GM12878 (cell line): ENCODE measurements around the gene ARFGAP2. TPM values are rescaled to one million over a fixed set of nuclear protein-coding genes. Genes with fewer than 3 reads are reported as not detected.

Source experiments
- ATAC-seq: fragments of 200-7000 bp; cut with Tn5 transposase; 3 replicates; pipeline ENCODE4 v1.9.1; 2020; ENCODE audit warnings: mild to moderate bottlenecking, moderate library complexity
- BruUV-seq: library from RNA; stranded (reverse); fragments of 400-500 nt; replicated peaks from 2 replicates; lab custom pipeline; 2021; lab: Mats Ljungman, UMichigan
- CTCF ChIA-PET: fragments of 300-600 bp; sonication (Branson Sonifier 250); formaldehyde crosslinking; extraction: SDS; loops from one replicate; lab custom pipeline; 2021; ENCODE audit warnings: inconsistent platforms; lab: Yijun Ruan, JAX
- POLR2A ChIA-PET: fragments of 350-600 bp; formaldehyde crosslinking; extraction: SDS; loops from one replicate; lab custom pipeline; 2021; ENCODE audit warnings: inconsistent platforms; lab: Charles Lee
- RAD21 ChIA-PET: fragments of 300-600 bp; sonication (Branson Sonifier 250); formaldehyde crosslinking; loops from one replicate; lab custom pipeline; 2023; ENCODE audit warnings: antibody characterized with exemption; ENCODE audit not compliant: unreplicated experiment; lab: Charles Lee
- SMC1A ChIA-PET: fragments of 300-600 bp; sonication (Branson Sonifier 250); formaldehyde crosslinking; loops from one replicate; lab custom pipeline; 2023; ENCODE audit not compliant: unreplicated experiment, uncharacterized antibody; lab: Charles Lee
- DNase-seq: peaks from one replicate; pipeline ENCODE4 v3.0.0-alpha.2; 2011; ENCODE audit warnings: low read depth, low spot score
- FAIRE-seq: peaks from 3 replicates; lab custom pipeline; 2011; peaks lifted over from hg19 to GRCh38; lab: Jason Lieb, UNC
- H2AFZ ChIP-seq: 2 replicates; pipeline ENCODE4 v1.6.0; 2011; ENCODE audit warnings: low read depth, low read length, control low read depth; ENCODE audit not compliant: control insufficient read depth
- H3K27ac ChIP-seq: 2 replicates; pipeline ENCODE4 v1.5.1; 2011; ENCODE audit warnings: control low read depth; ENCODE audit not compliant: control insufficient read depth, insufficient read depth
- H3K27me3 ChIP-seq, 2 experiments: replicated peaks in 1 of 2; 2 replicates each; pipeline versions ENCODE4 v1.6.0 to v1.6.1; 2011; ENCODE audit warnings: low read length in 1 of 2; ENCODE audit not compliant: control insufficient read depth in 2 of 2, insufficient read depth in 2 of 2
- H3K36me3 ChIP-seq, 2 experiments: 2 replicates each; pipeline ENCODE4 v1.5.1; 2011; ENCODE audit warnings: low read length in 1 of 2; ENCODE audit not compliant: control insufficient read depth in 2 of 2, insufficient read depth in 2 of 2
- H3K4me1 ChIP-seq: 2 replicates; pipeline ENCODE4 v1.6.1; 2011; ENCODE audit warnings: mild to moderate bottlenecking, low read length, moderate library complexity, mixed read lengths; ENCODE audit not compliant: control insufficient read depth, insufficient read depth
- H3K4me2 ChIP-seq: 2 replicates; pipeline ENCODE4 v1.6.0; 2011; ENCODE audit warnings: control low read depth; ENCODE audit not compliant: control insufficient read depth, insufficient read depth
- H3K4me3 ChIP-seq: fragments of 200-600 bp; sonication (generic); 2 replicates; pipeline ENCODE4 v1.5.1; 2016
- H3K79me2 ChIP-seq: 2 replicates; pipeline ENCODE4 v1.6.0; 2011; ENCODE audit warnings: low read length; ENCODE audit not compliant: control insufficient read depth, insufficient read depth
- H3K9ac ChIP-seq: 2 replicates; pipeline ENCODE4 v1.8.0; 2011; ENCODE audit warnings: low read length, control low read depth, mixed read lengths; ENCODE audit not compliant: control insufficient read depth, insufficient read depth
- H3K9me3 ChIP-seq: replicated peaks from 3 replicates; pipeline ENCODE4 v1.5.1; 2011; ENCODE audit warnings: mild to moderate bottlenecking, low read length; ENCODE audit not compliant: control insufficient read depth, insufficient read depth
- H4K20me1 ChIP-seq: 2 replicates; pipeline ENCODE4 v1.6.0; 2011; ENCODE audit not compliant: control insufficient read depth, insufficient read depth
- ASH2L ChIP-seq: fragments of 300-600, 200-600 bp; sonication (generic); IDR thresholded peaks from 2 replicates; pipeline ENCODE4 v1.6.1; 2017; ENCODE audit warnings: low read depth, mild to moderate bottlenecking, borderline replicate concordance
- BRCA1 ChIP-seq: IDR thresholded peaks from 2 replicates; pipeline ENCODE4 v1.6.1; 2011; ENCODE audit warnings: low read depth, low read length, improper control_type of control experiment
- ELK1 ChIP-seq: IDR thresholded peaks from 2 replicates; pipeline ENCODE4 v1.6.1; 2012; ENCODE audit warnings: low read depth, low read length, improper control_type of control experiment
- IKZF2 ChIP-seq, 2 experiments: fragments of 450-650 bp; IDR thresholded peaks; 2 replicates each; pipeline ENCODE4 v1.6.1; 2017; ENCODE audit warnings: mild to moderate bottlenecking in 2 of 2, moderate library complexity in 2 of 2
- LARP7 ChIP-seq: fragments of 450-650 bp; IDR thresholded peaks from 2 replicates; pipeline ENCODE4 v1.6.1; 2017; ENCODE audit warnings: mild to moderate bottlenecking
- PAX5 ChIP-seq: IDR thresholded peaks from 2 replicates; pipeline ENCODE4 v1.6.1; 2011; ENCODE audit warnings: low read depth, low read length, borderline replicate concordance
- PBX3 ChIP-seq: IDR thresholded peaks from 2 replicates; pipeline ENCODE4 v1.6.1; 2011; ENCODE audit warnings: mild to moderate bottlenecking, low read depth, low read length, moderate library complexity; ENCODE audit not compliant: insufficient replicate concordance
- RB1 ChIP-seq: fragments of 450-650 bp; formaldehyde crosslinking; IDR thresholded peaks from 2 replicates; pipeline ENCODE4 v1.6.1; 2017; ENCODE audit warnings: mild to moderate bottlenecking, borderline replicate concordance
- ZSCAN29 ChIP-seq: fragments of 450-650 bp; IDR thresholded peaks from 2 replicates; pipeline ENCODE4 v1.6.1; 2017; ENCODE audit warnings: mild to moderate bottlenecking, moderate library complexity
- WGBS: methylation state at CpG from one replicate; pipeline ENCODE4 v1.1.6; 2016; ENCODE audit warnings: low lambda C conversion rate; ENCODE audit not compliant: insufficient replicate concordance, insufficient coverage; ENCODE audit errors: missing lambda C conversion rate; 5-methylcytosine and 5-hydroxymethylcytosine counted together
- in situ Hi-C: fragments of 300-500 bp; cut with MboI; formaldehyde crosslinking; loops from 9 replicates; pipeline ENCODE4 v1.14.3; 2018; ENCODE audit warnings: mixed read lengths
- intact Hi-C: fragments of 100-400 bp; cut with micrococcal nuclease; formaldehyde crosslinking; loops from one replicate; pipeline ENCODE4 v1.14.2; 2022; ENCODE audit not compliant: unreplicated experiment
- polyA plus RNA-seq, 11 experiments: library from polyadenylated mRNA; depleted of rRNA in 4 of 11; unstranded in 6 of 11; stranded (reverse) in 5 of 11; fragments of >200 nt; fragmentation: Nextera tagmentation in 4 of 11; fragmentation: Illumina TruSeq in 1 of 11; extraction: Ambion mirVana in 4 of 11; extraction: Trizol in 1 of 11; gene quantifications; 1 replicate in 1 of 11; 2 replicates in 10 of 11; pipeline versions ENCODE4 v1.2.1 to v1.2.3, GENCODE V29; 2011 to 2016; ENCODE audit warnings: inconsistent platforms in 2 of 11, missing spikeins in 2 of 11, low read depth in 1 of 11
- total RNA-seq, 4 experiments: library from RNA; depleted of rRNA in 3 of 4; stranded (reverse); fragments of >200 nt in 3 of 4; fragmentation: Illumina TruSeq in 1 of 4; extraction: Trizol in 1 of 4; gene quantifications; 2 replicates each; pipeline versions ENCODE4 v1.2.1 to v1.2.3, GENCODE V29; 2013 to 2021

ARFGAP2 gene
- total and polyA plus RNA-seq, 10 of the 15 experiments (the other 5 are each of a cell fraction or from before 2014, with no cell fraction given): 20.9 to 100 (median 75.5) TPM

- TF ChIP-seq PBX3: no peak
- TF ChIP-seq ASH2L: no peak
Measured at GRCh38 chr11:47184711-47185304, 8.1 kb upstream of the ARFGAP2 start (continued).

GRCh38 chr11:47183969-47184368 is 7.3 kb upstream of the ARFGAP2 start:
- ChIA-PET SMC1A (no interaction called here), CTCF (interaction anchor here (0.7 to 2.0 kb wide), 3 partner anchors 30 to 152 kb away, joined by 3 to 7 read pairs (median 4); no protein-coding TSS in a partner anchor), POLR2A (interaction anchor here (0.7 kb wide), 1 partner anchor 232 kb away, joined by 4 read pairs; no protein-coding TSS in a partner anchor), RAD21 (no interaction called here)
- Histone ChIP-seq H3K27ac (no peak overlapping the region), H2AFZ (no peak overlapping the region), H3K79me2 (no peaks in the 10 kb centered on the region), H3K9ac (no peak overlapping the region), H3K4me2 (no peak overlapping the region), H3K36me3 (no peaks in the 10 kb centered on the region), H3K4me3 (no peak overlapping the region), H4K20me1 (no peaks in the 10 kb centered on the region), H3K4me1 (peaks cover 11% of the 10 kb centered on the region), H3K9me3 (no peaks in the 10 kb centered on the region), H3K27me3 (peaks cover 0 to 13% of the 10 kb centered on the region in 2 experiments; a peak in 3 of 4 replicates)
- WGBS: 65% methylated on average over 6 of the region's 7 CpGs
- no TSS peak for BruUV-seq
- DNase-seq: no peak
- TF ChIP-seq LARP7: no peak
- no peak for TF ChIP-seq PAX5
- no peak for TF ChIP-seq IKZF2 (IDR thresholded peaks at IDR 0.05)
- TF ChIP-seq ELK1: no peak
- no peak for TF ChIP-seq RB1
- no peak for TF ChIP-seq ZSCAN29
- no peak for TF ChIP-seq BRCA1
- intact Hi-C loops: no loop called here
- in situ Hi-C loops: no loop called here
- FAIRE-seq: no peak
- ATAC-seq: no peak
